A549 (cell line): ENCODE data around the gene MRPL20.
"Not testable (repeated sequence)": the region's sequence is repeated elsewhere in the genome, so short reads cannot be mapped to it uniquely, and the experiment has no call there.

ENCODE experiments used
- RAD21 ChIP-seq, 2 experiments: fragments of >200 bp in 1 of 2; sonication (Bioruptor Twin) in 1 of 2; formaldehyde crosslinking in 1 of 2; IDR thresholded peaks in 1 of 2; conservative IDR thresholded peaks in 1 of 2; 2 replicates in 1 of 2; 3 replicates in 1 of 2; pipeline ENCODE4 v1.6.1; 2012 to 2018; ENCODE audit warnings: inconsistent platforms in 1 of 2
- TF ChIP-seq, protein P1 (sequence below): fragments of 200-600 bp; sonication (generic); IDR thresholded peaks from 2 replicates; pipeline ENCODE4 v1.6.1; 2016; ENCODE audit warnings: antibody characterized with exemption, mild to moderate bottlenecking, moderate library complexity

DNA sequence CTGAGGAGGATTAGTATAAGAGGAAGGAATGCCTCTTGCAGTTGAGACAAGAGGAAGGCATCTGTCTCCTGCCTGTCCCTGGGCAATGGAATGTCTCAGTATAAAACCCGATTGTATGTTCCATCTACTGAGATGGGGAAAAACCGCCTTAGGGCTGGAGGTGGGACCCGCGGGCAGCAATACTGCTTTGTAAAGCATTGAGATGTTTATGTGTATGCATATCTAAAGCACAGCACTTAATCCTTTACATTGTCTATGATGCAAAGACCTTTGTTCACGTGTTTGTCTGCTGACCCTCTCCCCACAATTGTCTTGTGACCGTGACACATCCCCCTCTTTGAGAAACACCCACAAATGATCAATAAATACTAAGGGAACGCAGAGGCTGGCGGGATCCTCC, 3.1 kb upstream of the MRPL20 start:
- TF ChIP-seq, protein P1, sequence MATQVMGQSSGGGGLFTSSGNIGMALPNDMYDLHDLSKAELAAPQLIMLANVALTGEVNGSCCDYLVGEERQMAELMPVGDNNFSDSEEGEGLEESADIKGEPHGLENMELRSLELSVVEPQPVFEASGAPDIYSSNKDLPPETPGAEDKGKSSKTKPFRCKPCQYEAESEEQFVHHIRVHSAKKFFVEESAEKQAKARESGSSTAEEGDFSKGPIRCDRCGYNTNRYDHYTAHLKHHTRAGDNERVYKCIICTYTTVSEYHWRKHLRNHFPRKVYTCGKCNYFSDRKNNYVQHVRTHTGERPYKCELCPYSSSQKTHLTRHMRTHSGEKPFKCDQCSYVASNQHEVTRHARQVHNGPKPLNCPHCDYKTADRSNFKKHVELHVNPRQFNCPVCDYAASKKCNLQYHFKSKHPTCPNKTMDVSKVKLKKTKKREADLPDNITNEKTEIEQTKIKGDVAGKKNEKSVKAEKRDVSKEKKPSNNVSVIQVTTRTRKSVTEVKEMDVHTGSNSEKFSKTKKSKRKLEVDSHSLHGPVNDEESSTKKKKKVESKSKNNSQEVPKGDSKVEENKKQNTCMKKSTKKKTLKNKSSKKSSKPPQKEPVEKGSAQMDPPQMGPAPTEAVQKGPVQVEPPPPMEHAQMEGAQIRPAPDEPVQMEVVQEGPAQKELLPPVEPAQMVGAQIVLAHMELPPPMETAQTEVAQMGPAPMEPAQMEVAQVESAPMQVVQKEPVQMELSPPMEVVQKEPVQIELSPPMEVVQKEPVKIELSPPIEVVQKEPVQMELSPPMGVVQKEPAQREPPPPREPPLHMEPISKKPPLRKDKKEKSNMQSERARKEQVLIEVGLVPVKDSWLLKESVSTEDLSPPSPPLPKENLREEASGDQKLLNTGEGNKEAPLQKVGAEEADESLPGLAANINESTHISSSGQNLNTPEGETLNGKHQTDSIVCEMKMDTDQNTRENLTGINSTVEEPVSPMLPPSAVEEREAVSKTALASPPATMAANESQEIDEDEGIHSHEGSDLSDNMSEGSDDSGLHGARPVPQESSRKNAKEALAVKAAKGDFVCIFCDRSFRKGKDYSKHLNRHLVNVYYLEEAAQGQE: not testable (repeated sequence)
- not testable (repeated sequence) for TF ChIP-seq RAD21 (conservative IDR thresholded peaks at IDR 0.05 in 1 of 2, IDR thresholded peaks at IDR 0.05 in 1 of 2)
